GOT3 (cell line): ENCODE results near the gene TTC21A.
"Not testable (repeated sequence)": the region's sequence is repeated elsewhere in the genome, so short reads cannot be mapped to it uniquely, and the experiment has no call there.

Source experiments
- DNase-seq: peaks from one replicate; lab custom pipeline; 2025; ENCODE audit warnings: mixed read lengths; lab: John Stamatoyannopoulos, UW

Gene TTC21A

GRCh38 chr3:39107388-39108199 is at the start of gene TTC21A, which contains the start of gene GORASP1:
TTC21A (plus strand) TSS chr3:39107680; CDS start chr3:39107838, 158 bp downstream.
GORASP1 (minus strand) TSS chr3:39107627; CDS start chr3:39107541, 86 bp downstream.
- DNase-seq = peak; percentile 25

GRCh38 chr3:39061228-39061627 is 46.3 kb upstream of the TTC21A start:
- not testable (repeated sequence) for DNase-seq

GRCh38 chr3:39062180-39062579 is 45.3 kb upstream of the TTC21A start:
- DNase-seq = no peak

GRCh38 chr3:39063143-39063542 is 44.3 kb upstream of the TTC21A start:
- DNase-seq = no peak

GRCh38 chr3:39064646-39065045 is 42.8 kb upstream of the TTC21A start:
- no peak for DNase-seq

- no peak for DNase-seq
These were observed 42.3 kb upstream of the TTC21A start for GRCh38 chr3:39065197-39065596.

GRCh38 chr3:39067286-39067685 is 40.2 kb upstream of the TTC21A start:
- no peak for DNase-seq

- DNase-seq = no peak
These were observed 38.9 kb upstream of the TTC21A start for GRCh38 chr3:39068556-39068955.

- no peak for DNase-seq
These were observed 31.6 kb upstream of the TTC21A start for GRCh38 chr3:39075910-39076309.

GRCh38 chr3:39079530-39079929 is 27.9 kb upstream of the TTC21A start:
- DNase-seq = no peak

- no peak for DNase-seq
These were observed 27.5 kb upstream of the TTC21A start for GRCh38 chr3:39080026-39080425.

GRCh38 chr3:39082666-39083313 is 24.7 kb upstream of the TTC21A start:
- DNase-seq = no peak

- no peak for DNase-seq
These were observed 21.3 kb upstream of the TTC21A start for GRCh38 chr3:39086144-39086543.

GRCh38 chr3:39088456-39088855 is 19.0 kb upstream of the TTC21A start:
- DNase-seq = no peak

GRCh38 chr3:39088889-39089288 is 18.6 kb upstream of the TTC21A start:
- no peak for DNase-seq

GRCh38 chr3:39090922-39091321 is 16.6 kb upstream of the TTC21A start:
- DNase-seq = no peak

- no peak for DNase-seq
These were observed 12.4 kb upstream of the TTC21A start for GRCh38 chr3:39094851-39095677.

- DNase-seq = no peak
These were observed 11.7 kb upstream of the TTC21A start for GRCh38 chr3:39095778-39096177.

GRCh38 chr3:39096775-39097174 is 10.7 kb upstream of the TTC21A start:
- DNase-seq = no peak

GRCh38 chr3:39097716-39098472 is 9.6 kb upstream of the TTC21A start:
- no peak for DNase-seq

GRCh38 chr3:39098473-39099000 is 8.9 kb upstream of the TTC21A start:
- DNase-seq = no peak
